HEK293 (cell line): ENCODE data around the gene SYNCRIP.

Experiments
- AEBP2 ChIP-seq: fragments of 450-650 bp; formaldehyde crosslinking; IDR thresholded peaks from 2 replicates; pipeline ENCODE4 v1.5.1; 2016; ENCODE audit warnings: missing biosample characterization, missing genetic modification characterization, borderline replicate concordance
- HIC1 ChIP-seq: fragments of 450-650 bp; formaldehyde crosslinking; IDR thresholded peaks from 2 replicates; pipeline ENCODE4 v1.5.1; 2016; ENCODE audit warnings: missing biosample characterization, missing genetic modification characterization
- MEIS1 ChIP-seq: sonication (generic); formaldehyde crosslinking; IDR thresholded peaks from 2 replicates; pipeline ENCODE4 v1.8.1; 2022; ENCODE audit warnings: missing genetic modification reagents, mild to moderate bottlenecking, borderline replicate concordance
- PBX3 ChIP-seq: sonication (generic); formaldehyde crosslinking; IDR thresholded peaks from 2 replicates; pipeline ENCODE4 v1.8.1; 2022; ENCODE audit warnings: mild to moderate bottlenecking, moderate library complexity, missing genetic modification reagents
- PRDM6 ChIP-seq: fragments of 450-650 bp; formaldehyde crosslinking; IDR thresholded peaks from 2 replicates; pipeline ENCODE4 v1.5.1; 2017; ENCODE audit warnings: missing biosample characterization, missing genetic modification characterization
- SCRT2 ChIP-seq: fragments of 450-650 bp; formaldehyde crosslinking; IDR thresholded peaks from 2 replicates; pipeline ENCODE4 v1.5.1; 2016; ENCODE audit warnings: missing biosample characterization, missing genetic modification characterization
- ZBTB1 ChIP-seq: fragments of 450-650 bp; formaldehyde crosslinking; IDR thresholded peaks from 2 replicates; pipeline ENCODE4 v1.5.1; 2016; ENCODE audit warnings: missing biosample characterization, missing genetic modification characterization
- ZBTB20 ChIP-seq: fragments of 450-650 bp; formaldehyde crosslinking; IDR thresholded peaks from 2 replicates; pipeline ENCODE4 v1.5.1; 2016; ENCODE audit warnings: missing biosample characterization, missing genetic modification characterization
- ZBTB44 ChIP-seq: fragments of 450-650 bp; IDR thresholded peaks from 2 replicates; pipeline ENCODE4 v1.5.1; 2018; ENCODE audit warnings: missing biosample characterization, mild to moderate bottlenecking, missing genetic modification characterization
- ZBTB48 ChIP-seq: fragments of 450-650 bp; formaldehyde crosslinking; IDR thresholded peaks from 2 replicates; pipeline ENCODE4 v1.5.1; 2016; ENCODE audit warnings: missing biosample characterization, missing genetic modification characterization
- ZBTB8A ChIP-seq: fragments of 450-650 bp; formaldehyde crosslinking; IDR thresholded peaks from 2 replicates; pipeline ENCODE4 v1.5.1; 2016; ENCODE audit warnings: missing biosample characterization, missing genetic modification characterization
- ZFHX2 ChIP-seq: fragments of 450-650 bp; formaldehyde crosslinking; conservative IDR thresholded peaks from 2 replicates; pipeline ENCODE4 v1.5.1; 2016; ENCODE audit warnings: missing biosample characterization, missing genetic modification characterization
- ZNF10 ChIP-seq: fragments of 450-650 bp; formaldehyde crosslinking; IDR thresholded peaks from 2 replicates; pipeline ENCODE4 v1.5.1; 2017; ENCODE audit warnings: missing biosample characterization, missing genetic modification characterization
- ZNF16 ChIP-seq: fragments of 450-650 bp; formaldehyde crosslinking; IDR thresholded peaks from 2 replicates; pipeline ENCODE4 v1.5.1; 2016; ENCODE audit warnings: low read depth, missing biosample characterization, missing genetic modification characterization
- ZNF174 ChIP-seq: fragments of 450-650 bp; formaldehyde crosslinking; IDR thresholded peaks from 2 replicates; pipeline ENCODE4 v1.5.0; 2017; ENCODE audit warnings: missing biosample characterization, mild to moderate bottlenecking, missing genetic modification characterization
- ZNF211 ChIP-seq: fragments of 450-650 bp; formaldehyde crosslinking; IDR thresholded peaks from 2 replicates; pipeline ENCODE4 v1.5.1; 2016; ENCODE audit warnings: low read depth, missing biosample characterization, missing genetic modification characterization
- ZNF239 ChIP-seq: fragments of 450-650 bp; formaldehyde crosslinking; IDR thresholded peaks from 2 replicates; pipeline ENCODE4 v1.5.1; 2016; ENCODE audit warnings: missing biosample characterization, missing genetic modification characterization
- ZNF248 ChIP-seq: fragments of 450-650 bp; formaldehyde crosslinking; IDR thresholded peaks from 2 replicates; pipeline ENCODE4 v1.5.1; 2017; ENCODE audit warnings: missing biosample characterization, missing genetic modification characterization
- ZNF280D ChIP-seq: fragments of 450-650 bp; formaldehyde crosslinking; IDR thresholded peaks from 2 replicates; pipeline ENCODE4 v1.5.1; 2016; ENCODE audit warnings: missing biosample characterization, missing genetic modification characterization
- ZNF292 ChIP-seq: fragments of 450-650 bp; formaldehyde crosslinking; IDR thresholded peaks from 2 replicates; pipeline ENCODE4 v1.5.1; 2016; ENCODE audit warnings: low read depth, missing biosample characterization, missing genetic modification characterization, borderline replicate concordance
- ZNF473 ChIP-seq: fragments of 450-650 bp; formaldehyde crosslinking; IDR thresholded peaks from 2 replicates; pipeline ENCODE4 v1.5.1; 2017; ENCODE audit warnings: missing biosample characterization, missing genetic modification characterization
- ZNF529 ChIP-seq: fragments of 450-650 bp; formaldehyde crosslinking; IDR thresholded peaks from 2 replicates; pipeline ENCODE4 v1.5.1; 2017; ENCODE audit warnings: missing genetic modification characterization, missing biosample characterization; ENCODE audit not compliant: insufficient replicate concordance
- ZNF571 ChIP-seq: fragments of 450-650 bp; formaldehyde crosslinking; IDR thresholded peaks from 2 replicates; pipeline ENCODE4 v1.5.0; 2017; ENCODE audit warnings: missing biosample characterization, missing genetic modification characterization
- ZNF585B ChIP-seq: fragments of 450-650 bp; formaldehyde crosslinking; IDR thresholded peaks from 2 replicates; pipeline ENCODE4 v1.5.1; 2016; ENCODE audit warnings: missing biosample characterization, missing genetic modification characterization
- ZNF600 ChIP-seq: fragments of 450-650 bp; formaldehyde crosslinking; IDR thresholded peaks from 2 replicates; pipeline ENCODE4 v1.5.1; 2016; ENCODE audit warnings: missing biosample characterization, missing genetic modification characterization
- ZNF658 ChIP-seq: fragments of 450-650 bp; formaldehyde crosslinking; IDR thresholded peaks from 2 replicates; pipeline ENCODE4; 2016; ENCODE audit warnings: missing biosample characterization, missing genetic modification characterization
- ZNF704 ChIP-seq: fragments of 450-650 bp; formaldehyde crosslinking; IDR thresholded peaks from 2 replicates; pipeline ENCODE4 v1.5.1; 2016; ENCODE audit warnings: missing biosample characterization, missing genetic modification characterization
- ZXDB ChIP-seq: fragments of 450-650 bp; formaldehyde crosslinking; IDR thresholded peaks from 2 replicates; pipeline ENCODE4 v1.5.1; 2016; ENCODE audit warnings: missing biosample characterization, missing genetic modification characterization

Gene SYNCRIP

GRCh38 chr6:85600713-85601313 is 41.9 kb downstream of the SYNCRIP start (continued):
- TF ChIP-seq ZNF280D (tag by site-specific recombination) (no peak), ZNF585B (no peak), ZNF292 (tag by site-specific recombination) (no peak), ZNF239 (tag by site-specific recombination) (no peak), ZXDB (peak; percentile 33; the same call in 1 of the 2 replicates), AEBP2 (tag by site-specific recombination) (no peak), ZNF473 (no peak), ZBTB48 (no peak), ZBTB44 (tag by site-specific recombination) (peak; percentile 86), ZNF10 (no peak), ZNF704 (no peak), HIC1 (no peak), ZFHX2 (tag by site-specific recombination) (no peak), ZBTB20 (tag by site-specific recombination) (no peak), ZNF658 (tag by site-specific recombination) (no peak), ZNF600 (tag by site-specific recombination) (no peak), PBX3 (no peak), ZNF248 (tag by site-specific recombination) (no peak), ZBTB8A (tag by site-specific recombination) (no peak), ZNF529 (tag by site-specific recombination) (no peak), ZNF174 (tag by site-specific recombination) (0 out of 2 replicates have a peak, but pooled peaks have one; percentile 41), MEIS1 (CRISPR knock-in tag) (no peak), ZNF211 (no peak), PRDM6 (tag by site-specific recombination) (no peak; the same call in 1 of the 2 replicates), ZNF16 (tag by site-specific recombination) (no peak), ZBTB1 (tag by site-specific recombination) (no peak), SCRT2 (tag by site-specific recombination) (no peak), ZNF571 (no peak)
